ENCODE data around the gene BAIAP2. TPM values are rescaled to one million over a fixed set of nuclear protein-coding genes. Genes with fewer than 3 reads are reported as not detected.
"Not testable (repeated sequence)": the region's sequence is repeated elsewhere in the genome, so short reads cannot be mapped to it uniquely, and the experiment has no call there.

BAIAP2 gene
- polyA plus RNA-seq, 2 donors = 91.2 to 107 TPM

DNA sequence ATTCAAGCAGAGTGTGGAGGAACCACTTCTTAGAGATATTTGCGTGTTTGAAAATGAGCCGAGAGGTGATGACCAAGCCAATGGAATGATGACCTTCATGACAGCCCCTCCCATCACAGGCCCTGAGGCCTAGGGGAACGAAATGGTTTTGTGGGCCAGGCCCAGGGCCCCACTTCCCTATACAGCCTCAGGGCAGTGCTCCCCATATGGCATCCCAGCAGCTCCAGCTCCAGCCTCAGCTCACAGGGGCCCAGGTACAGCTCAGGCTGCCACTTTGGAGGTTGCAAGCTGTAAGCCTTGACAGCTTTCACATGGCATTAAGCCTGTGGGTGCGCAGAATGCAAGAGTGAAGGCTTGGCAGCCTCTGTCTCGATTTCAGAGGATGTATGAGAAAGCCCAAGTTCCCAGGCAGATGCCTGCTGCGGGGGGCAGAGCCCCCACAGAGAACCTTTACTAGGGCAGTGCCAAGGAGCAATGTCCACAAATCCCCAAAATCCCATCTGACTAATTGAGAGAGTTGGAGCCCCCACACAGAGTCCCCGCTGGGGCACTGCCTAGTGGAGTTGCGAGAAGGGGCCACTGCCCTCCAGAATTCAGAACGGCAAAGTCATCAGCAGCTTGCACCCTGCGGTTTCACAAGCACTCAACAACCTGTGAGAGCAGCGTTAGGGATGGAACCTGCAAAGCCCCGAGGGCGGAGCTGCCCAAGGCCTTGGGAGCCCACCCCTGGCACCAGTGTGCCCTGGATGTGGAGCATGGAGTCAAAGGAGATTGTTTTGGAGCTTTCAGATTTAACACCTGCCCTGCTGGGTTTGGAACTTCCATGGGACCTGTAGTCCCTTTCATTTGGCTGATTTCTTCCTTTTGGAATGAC is 22.1 kb upstream of the BAIAP2 start:
- Histone ChIP-seq H3K27me3 (ENCODE audit: control insufficient read depth in 1 of 2, insufficient read depth in 2 of 2, low read length in 2 of 2) (no peaks in the 10 kb centered on the region), H3K4me1 (ENCODE audit: control insufficient read depth in 2 of 2, insufficient read depth in 2 of 2, low read length in 1 of 2) (no peaks in the 10 kb centered on the region), H3K4me3 (ENCODE audit: low read depth in 1 of 2, low read length in 2 of 2) (no peak overlapping the region), H3K36me3 (ENCODE audit: control insufficient read depth in 2 of 2, insufficient read depth in 2 of 2, low read length in 1 of 2) (no peaks in the 10 kb centered on the region), H3K27ac (ENCODE audit: low read depth in 2 of 2, low read length in 1 of 2) (no peak overlapping the region), H3K9me3 (ENCODE audit: control insufficient read depth in 2 of 2, insufficient read depth in 1 of 2, low read depth in 1 of 2, low read length in 1 of 2) (no peaks in the 10 kb centered on the region)
- WGBS, 2 donors = 88 to 90% methylated on average over 13 of the region's 13 CpGs

DNA sequence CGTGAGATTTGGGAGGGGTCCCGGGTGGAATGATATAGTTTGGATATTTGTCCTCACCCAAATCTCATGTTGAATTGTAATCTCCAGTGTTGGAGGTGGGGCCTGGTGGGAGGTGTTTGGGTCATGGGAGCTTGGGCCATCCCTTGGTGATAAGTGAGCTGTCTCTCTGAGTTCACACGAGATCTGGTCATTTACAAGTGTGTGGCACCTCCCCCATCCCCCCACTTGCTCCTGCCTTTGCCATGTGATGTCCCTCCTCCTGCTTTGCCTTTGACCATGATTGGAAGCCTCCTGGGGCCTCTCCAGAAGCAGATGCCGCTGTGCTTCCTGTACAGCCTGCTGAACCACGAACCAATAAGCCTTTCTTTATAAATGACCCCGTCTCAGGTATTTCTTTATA is 21.3 kb upstream of the BAIAP2 start:
- H3K4me3 ChIP-seq (ENCODE audit: low read depth in 1 of 2, low read length in 2 of 2) = no peak overlapping the region
- peaks cover 0 to 4% of the 10 kb centered on the region in 2 donors for H3K4me1 ChIP-seq (ENCODE audit: control insufficient read depth in 2 of 2, insufficient read depth in 2 of 2, low read length in 1 of 2)
- 63 to 70% methylated on average over 6 of the region's 6 CpGs for WGBS, 2 donors
- no peaks in the 10 kb centered on the region for H3K27me3 ChIP-seq (ENCODE audit: control insufficient read depth in 1 of 2, insufficient read depth in 2 of 2, low read length in 2 of 2)
- no peak overlapping the region for H3K27ac ChIP-seq (ENCODE audit: low read depth in 2 of 2, low read length in 1 of 2)
- H3K36me3 ChIP-seq (ENCODE audit: control insufficient read depth in 2 of 2, insufficient read depth in 2 of 2, low read length in 1 of 2) = no peaks in the 10 kb centered on the region
- no peaks in the 10 kb centered on the region for H3K9me3 ChIP-seq (ENCODE audit: control insufficient read depth in 2 of 2, insufficient read depth in 1 of 2, low read depth in 1 of 2, low read length in 1 of 2)

DNA sequence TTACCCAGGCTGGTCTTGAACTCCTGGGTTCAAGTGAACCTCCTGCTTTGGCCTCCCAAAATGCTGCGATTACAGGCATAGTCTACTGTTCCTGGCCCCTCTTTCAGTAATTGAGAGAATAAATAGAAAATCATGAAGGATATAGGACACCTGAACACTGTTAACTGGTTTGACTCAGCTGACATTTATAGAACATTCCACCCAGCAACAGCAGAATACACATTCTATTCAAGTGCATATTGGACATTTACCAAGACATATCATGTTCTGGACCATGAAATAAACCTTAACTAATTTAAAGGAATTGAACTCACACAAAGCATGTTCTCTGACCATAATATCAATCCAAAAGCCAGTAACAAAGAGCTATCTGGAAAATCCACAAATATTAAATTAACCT is 19.8 kb upstream of the BAIAP2 start:
- 90 to 97% methylated on average over 1 of the region's 1 CpG for WGBS, 2 donors

DNA sequence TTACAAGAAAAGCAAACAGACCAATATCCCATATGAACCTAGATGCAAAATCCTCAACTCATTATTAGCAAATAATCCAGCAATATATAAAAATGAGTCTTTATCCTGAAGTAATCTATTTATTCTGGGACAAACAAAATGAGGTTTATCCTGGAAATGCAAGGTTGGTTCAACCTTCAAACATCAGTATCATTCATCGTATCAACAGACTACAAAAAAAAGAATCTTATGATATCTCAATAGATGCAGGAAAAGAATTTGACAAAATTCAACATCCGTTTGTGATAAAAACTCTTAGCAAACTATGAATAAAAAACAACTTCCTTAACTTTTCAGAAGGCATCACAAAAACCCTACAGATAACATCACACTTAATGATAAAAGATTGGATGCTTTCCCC is 18.4 kb upstream of the BAIAP2 start:
- WGBS, 2 donors = 91 to 93% methylated on average over 2 of the region's 2 CpGs
- H3K9me3 ChIP-seq (ENCODE audit: control insufficient read depth in 2 of 2, insufficient read depth in 1 of 2, low read depth in 1 of 2, low read length in 1 of 2) = no peaks in the 10 kb centered on the region
- H3K27ac ChIP-seq (ENCODE audit: low read depth in 2 of 2, low read length in 1 of 2) = no peak overlapping the region
- peaks cover 0 to 22% of the 10 kb centered on the region in 2 donors for H3K4me1 ChIP-seq (ENCODE audit: control insufficient read depth in 2 of 2, insufficient read depth in 2 of 2, low read length in 1 of 2)
- no peaks in the 10 kb centered on the region for H3K36me3 ChIP-seq (ENCODE audit: control insufficient read depth in 2 of 2, insufficient read depth in 2 of 2, low read length in 1 of 2)
- no peaks in the 10 kb centered on the region for H3K27me3 ChIP-seq (ENCODE audit: control insufficient read depth in 1 of 2, insufficient read depth in 2 of 2, low read length in 2 of 2)
- H3K4me3 ChIP-seq (ENCODE audit: low read depth in 1 of 2, low read length in 2 of 2) = no peak overlapping the region

More for the DNA sequence above, 19.8 kb upstream of the BAIAP2 start:
- peaks cover 0 to 10% of the 10 kb centered on the region in 2 donors for H3K4me1 ChIP-seq (ENCODE audit: control insufficient read depth in 2 of 2, insufficient read depth in 2 of 2, low read length in 1 of 2)
- no peaks in the 10 kb centered on the region for H3K36me3 ChIP-seq (ENCODE audit: control insufficient read depth in 2 of 2, insufficient read depth in 2 of 2, low read length in 1 of 2)
- H3K9me3 ChIP-seq (ENCODE audit: control insufficient read depth in 2 of 2, insufficient read depth in 1 of 2, low read depth in 1 of 2, low read length in 1 of 2) = no peaks in the 10 kb centered on the region
- H3K27ac ChIP-seq (ENCODE audit: low read depth in 2 of 2, low read length in 1 of 2) = no peak overlapping the region
- no peaks in the 10 kb centered on the region for H3K27me3 ChIP-seq (ENCODE audit: control insufficient read depth in 1 of 2, insufficient read depth in 2 of 2, low read length in 2 of 2)
- H3K4me3 ChIP-seq (ENCODE audit: low read depth in 1 of 2, low read length in 2 of 2) = no peak overlapping the region

DNA sequence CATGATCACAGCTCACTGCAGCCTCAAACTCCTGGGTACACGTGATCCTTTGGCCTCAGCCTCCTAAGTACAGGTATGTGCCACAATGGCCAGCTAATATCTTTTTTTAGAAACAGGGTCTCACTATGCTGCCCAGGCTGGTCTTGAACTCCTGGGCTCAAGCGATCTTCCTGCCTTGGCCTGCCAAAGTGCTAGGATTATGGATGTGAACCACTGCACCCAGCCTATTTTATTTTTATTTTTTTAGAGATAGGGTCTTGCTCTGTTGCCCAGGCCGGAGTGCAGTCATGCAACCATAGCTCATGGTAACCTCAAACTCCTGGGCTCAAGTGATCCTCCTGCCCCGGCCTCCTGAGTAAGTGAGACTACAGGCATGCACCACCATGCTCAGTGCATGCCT is 17.6 kb upstream of the BAIAP2 start:
- not testable (repeated sequence) for H3K9me3 ChIP-seq (ENCODE audit: control insufficient read depth in 2 of 2, insufficient read depth in 1 of 2, low read depth in 1 of 2, low read length in 1 of 2); H3K27me3 ChIP-seq (ENCODE audit: control insufficient read depth in 1 of 2, insufficient read depth in 2 of 2, low read length in 2 of 2); H3K36me3 ChIP-seq (ENCODE audit: control insufficient read depth in 2 of 2, insufficient read depth in 2 of 2, low read length in 1 of 2); H3K4me3 ChIP-seq (ENCODE audit: low read depth in 1 of 2, low read length in 2 of 2)
- Histone ChIP-seq H3K4me1 (ENCODE audit: control insufficient read depth in 2 of 2, insufficient read depth in 2 of 2, low read length in 1 of 2) (peaks cover 0 to 22% of the 10 kb centered on the region in 2 donors), H3K27ac (ENCODE audit: low read depth in 2 of 2, low read length in 1 of 2) (peak overlapping the region; percentile 60 to 87)
- 91 to 97% methylated on average over 4 of the region's 4 CpGs for WGBS, 2 donors

DNA sequence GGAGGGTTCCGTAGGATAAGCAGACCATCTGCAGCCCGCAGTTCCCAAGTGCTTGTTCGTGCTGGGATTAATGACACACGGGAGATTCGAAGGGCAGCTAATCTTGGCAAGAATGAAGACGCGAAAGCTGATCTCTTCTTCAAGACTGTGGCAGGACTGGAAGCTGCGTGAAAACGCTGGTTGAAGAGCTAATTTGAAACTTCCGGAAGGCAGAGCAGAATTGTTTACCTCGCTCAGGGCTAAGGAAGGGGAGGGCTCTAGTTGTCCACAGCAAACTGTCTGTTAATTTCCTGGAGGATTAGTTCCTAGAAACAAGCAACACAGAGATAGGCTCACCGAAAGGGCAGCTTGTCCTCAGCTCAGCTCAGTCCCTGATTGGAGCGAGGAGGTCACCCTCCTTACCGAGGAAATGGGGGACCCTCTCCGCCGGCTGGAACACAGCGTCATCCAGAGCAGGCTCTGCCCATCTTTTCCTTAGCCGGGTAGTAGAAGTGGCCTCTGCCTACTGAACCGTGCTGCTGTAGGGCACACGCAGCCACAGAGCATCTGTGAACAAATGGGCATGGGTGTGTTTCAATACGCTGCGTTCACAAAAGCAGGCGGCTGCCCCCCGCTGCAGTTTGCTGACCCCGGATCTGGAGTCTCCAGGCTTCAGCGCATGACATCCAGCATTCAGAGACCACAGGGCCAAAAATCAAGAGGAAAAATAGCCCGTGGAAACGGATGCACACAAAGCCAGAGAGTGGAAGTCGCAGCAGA is 16.7 kb upstream of the BAIAP2 start:
- peak overlapping the region; percentile 60 to 87 for H3K27ac ChIP-seq (ENCODE audit: low read depth in 2 of 2, low read length in 1 of 2)
- no peaks in the 10 kb centered on the region for H3K9me3 ChIP-seq (ENCODE audit: control insufficient read depth in 2 of 2, insufficient read depth in 1 of 2, low read depth in 1 of 2, low read length in 1 of 2)
- WGBS, 2 donors = 18 to 25% methylated on average over 29 of the region's 29 CpGs
- H3K36me3 ChIP-seq (ENCODE audit: control insufficient read depth in 2 of 2, insufficient read depth in 2 of 2, low read length in 1 of 2) = no peaks in the 10 kb centered on the region
- H3K4me3 ChIP-seq (ENCODE audit: low read depth in 1 of 2, low read length in 2 of 2) = peak overlapping the region in 1 of 2 donors; percentile 24
- H3K27me3 ChIP-seq (ENCODE audit: control insufficient read depth in 1 of 2, insufficient read depth in 2 of 2, low read length in 2 of 2) = no peaks in the 10 kb centered on the region
- H3K4me1 ChIP-seq (ENCODE audit: control insufficient read depth in 2 of 2, insufficient read depth in 2 of 2, low read length in 1 of 2) = peaks cover 0 to 22% of the 10 kb centered on the region in 2 donors

DNA sequence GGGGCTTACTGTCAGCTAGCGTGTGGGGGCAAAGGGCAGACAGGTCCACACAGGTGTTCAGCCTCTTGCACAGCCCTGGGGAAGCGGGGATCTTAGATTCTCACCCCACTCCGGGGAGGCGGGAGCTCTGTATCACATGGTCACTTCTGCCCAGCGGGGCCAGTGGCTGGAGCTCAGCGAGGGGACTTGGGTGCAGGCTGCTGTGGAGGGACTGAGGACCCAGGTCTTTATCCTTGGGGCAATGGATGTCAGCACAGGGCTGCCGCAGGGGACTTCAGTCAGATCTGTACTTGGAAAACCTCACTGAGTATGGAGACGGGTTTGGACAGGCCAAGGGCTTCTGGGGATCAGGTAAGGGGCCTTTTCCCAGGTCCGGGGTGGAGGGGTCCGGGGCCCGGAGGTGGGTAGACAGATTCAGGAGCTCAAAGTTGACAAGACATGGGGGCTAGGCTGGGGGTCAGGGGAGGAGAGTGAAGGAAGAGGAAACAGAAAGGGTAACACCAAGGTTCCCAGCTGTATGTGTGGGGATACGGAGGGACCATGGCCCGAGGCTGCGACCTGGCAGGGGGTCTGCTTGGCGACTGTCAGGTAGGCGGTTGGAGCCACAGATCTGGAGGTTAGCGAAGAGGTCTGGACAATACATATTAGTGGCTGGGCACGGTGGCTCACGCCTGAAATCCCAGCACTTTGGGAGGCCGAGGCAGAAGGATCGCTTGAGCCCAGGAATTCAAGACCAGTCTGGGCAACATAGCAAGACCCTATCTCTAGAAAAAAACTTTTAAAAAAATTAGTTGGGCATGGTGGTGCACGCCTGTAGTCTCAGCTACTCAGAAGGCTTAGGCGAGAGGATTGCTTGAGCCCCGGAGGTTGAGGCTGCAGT is 15.1 kb upstream of the BAIAP2 start:
- H3K27ac ChIP-seq (ENCODE audit: low read depth in 2 of 2, low read length in 1 of 2) = peak overlapping the region in 1 of 2 donors; percentile 75
- H3K9me3 ChIP-seq (ENCODE audit: control insufficient read depth in 2 of 2, insufficient read depth in 1 of 2, low read depth in 1 of 2, low read length in 1 of 2) = no peaks in the 10 kb centered on the region
- 70 to 83% methylated on average over 23 to 24 of the region's 24 CpGs for WGBS, 2 donors
- H3K4me1 ChIP-seq (ENCODE audit: control insufficient read depth in 2 of 2, insufficient read depth in 2 of 2, low read length in 1 of 2) = peaks cover 0 to 29% of the 10 kb centered on the region in 2 donors
- no peak overlapping the region for H3K4me3 ChIP-seq (ENCODE audit: low read depth in 1 of 2, low read length in 2 of 2)
- no peaks in the 10 kb centered on the region for H3K27me3 ChIP-seq (ENCODE audit: control insufficient read depth in 1 of 2, insufficient read depth in 2 of 2, low read length in 2 of 2)
- H3K36me3 ChIP-seq (ENCODE audit: control insufficient read depth in 2 of 2, insufficient read depth in 2 of 2, low read length in 1 of 2) = no peaks in the 10 kb centered on the region

DNA sequence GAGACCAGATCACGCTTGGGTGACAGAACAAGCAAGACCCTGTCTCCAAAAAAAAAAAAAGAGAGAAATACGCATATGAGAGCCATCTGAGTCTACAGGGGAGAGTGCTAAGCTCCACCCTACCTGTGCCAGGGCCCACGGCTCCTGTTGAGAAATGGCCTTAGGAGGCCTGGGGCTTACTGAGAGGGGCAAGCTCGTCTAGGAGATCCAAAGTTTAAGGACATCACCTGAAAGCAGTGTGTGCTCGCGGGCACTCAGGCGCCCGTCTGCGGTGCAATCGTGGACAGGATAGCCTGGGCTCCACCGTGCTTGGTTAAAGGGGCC is 14.5 kb upstream of the BAIAP2 start:
- 79 to 84% methylated on average over 11 of the region's 11 CpGs for WGBS, 2 donors
- Histone ChIP-seq H3K4me1 (ENCODE audit: control insufficient read depth in 2 of 2, insufficient read depth in 2 of 2, low read length in 1 of 2) (peaks cover 0 to 29% of the 10 kb centered on the region in 2 donors), H3K27ac (ENCODE audit: low read depth in 2 of 2, low read length in 1 of 2) (peak overlapping the region in 1 of 2 donors; percentile 66)

DNA sequence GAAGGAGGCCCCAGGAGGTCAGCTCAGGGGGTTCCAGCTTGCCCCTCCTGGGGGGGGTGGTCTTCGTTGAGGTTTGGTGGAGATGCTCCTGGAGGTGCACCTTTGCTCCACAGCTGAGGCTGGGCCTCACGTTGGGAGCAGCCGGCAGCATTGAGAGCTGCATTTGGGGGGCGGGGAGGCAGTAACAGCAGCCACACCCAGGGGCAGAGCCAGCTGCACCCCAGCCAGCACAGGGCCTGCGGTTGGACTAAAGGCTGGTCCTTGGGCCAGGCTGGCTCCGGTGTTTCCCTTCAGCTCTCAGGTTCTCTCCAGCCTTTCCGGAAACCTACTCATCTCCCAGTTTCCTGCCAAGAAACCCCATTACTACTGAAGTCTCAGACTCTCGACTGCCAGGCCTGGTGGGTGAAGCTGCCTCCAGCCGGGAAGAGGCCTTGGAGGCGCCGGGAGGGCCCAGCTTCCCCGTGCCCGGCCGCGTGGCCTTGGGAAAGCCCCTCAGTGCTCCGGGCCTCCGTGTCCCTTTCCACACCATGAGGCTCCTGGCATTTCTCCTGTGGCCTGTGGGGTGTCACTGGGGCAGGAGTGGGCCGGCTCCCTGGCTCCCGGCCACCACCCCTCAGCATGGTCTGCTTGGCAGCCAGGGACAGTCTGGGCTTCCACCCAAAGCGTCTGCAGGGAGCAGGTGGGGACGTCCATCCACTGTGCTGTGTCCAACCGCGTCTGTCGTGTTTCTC is 14.0 kb upstream of the BAIAP2 start:
- H3K9me3 ChIP-seq (ENCODE audit: control insufficient read depth in 2 of 2, insufficient read depth in 1 of 2, low read depth in 1 of 2, low read length in 1 of 2) = no peaks in the 10 kb centered on the region
- 35 to 36% methylated on average over 22 to 24 of the region's 24 CpGs for WGBS, 2 donors
- H3K27ac ChIP-seq (ENCODE audit: low read depth in 2 of 2, low read length in 1 of 2) = peak overlapping the region; percentile 17 to 66
- no peaks in the 10 kb centered on the region for H3K27me3 ChIP-seq (ENCODE audit: control insufficient read depth in 1 of 2, insufficient read depth in 2 of 2, low read length in 2 of 2)
- H3K4me3 ChIP-seq (ENCODE audit: low read depth in 1 of 2, low read length in 2 of 2) = no peak overlapping the region
- peaks cover 0 to 29% of the 10 kb centered on the region in 2 donors for H3K4me1 ChIP-seq (ENCODE audit: control insufficient read depth in 2 of 2, insufficient read depth in 2 of 2, low read length in 1 of 2)
- H3K36me3 ChIP-seq (ENCODE audit: control insufficient read depth in 2 of 2, insufficient read depth in 2 of 2, low read length in 1 of 2) = no peaks in the 10 kb centered on the region

More for the DNA sequence above, 14.5 kb upstream of the BAIAP2 start:
- Histone ChIP-seq H3K36me3 (ENCODE audit: control insufficient read depth in 2 of 2, insufficient read depth in 2 of 2, low read length in 1 of 2) (no peaks in the 10 kb centered on the region), H3K27me3 (ENCODE audit: control insufficient read depth in 1 of 2, insufficient read depth in 2 of 2, low read length in 2 of 2) (no peaks in the 10 kb centered on the region), H3K4me3 (ENCODE audit: low read depth in 1 of 2, low read length in 2 of 2) (no peak overlapping the region), H3K9me3 (ENCODE audit: control insufficient read depth in 2 of 2, insufficient read depth in 1 of 2, low read depth in 1 of 2, low read length in 1 of 2) (no peaks in the 10 kb centered on the region)

Measured in esophagus (tissue), 2 donors.